Kidney (tissue), 14 donors: Measurements from ENCODE around the gene LYRM1. TPM values are rescaled to one million over a fixed set of nuclear protein-coding genes. Genes with fewer than 3 reads are reported as not detected.
"Not testable (repeated sequence)": the region's sequence is repeated elsewhere in the genome, so short reads cannot be mapped to it uniquely, and the experiment has no call there.

ENCODE experiments used
- DNase-seq, 5 donors: peaks; one replicate each; pipeline ENCODE4 v3.0.0-alpha.2; 2013 to 2020
- FAIRE-seq: peaks from 2 replicates; lab custom pipeline; 2012; peaks lifted over from hg19 to GRCh38; lab: Jason Lieb, UNC
- H3K27ac ChIP-seq, 2 donors: one replicate each; pipeline ENCODE4 v1.7.0; 2013; ENCODE audit warnings: low read depth in 2 of 2, low read length in 2 of 2, inconsistent platforms in 1 of 2
- H3K27me3 ChIP-seq: one replicate; pipeline ENCODE4 v1.7.1; 2013; ENCODE audit warnings: low read length, inconsistent platforms; ENCODE audit not compliant: control insufficient read depth, insufficient read depth
- H3K36me3 ChIP-seq, 3 donors: one replicate each; pipeline versions ENCODE4 v1.7.0 to v1.7.1; 2013; ENCODE audit warnings: low read length in 3 of 3, control low read depth in 1 of 3, inconsistent platforms in 1 of 3; ENCODE audit not compliant: insufficient read depth in 3 of 3, control insufficient read depth in 2 of 3
- H3K4me1 ChIP-seq, 3 donors: one replicate each; pipeline versions ENCODE4 v1.7.0 to v1.7.1; 2013; ENCODE audit warnings: low read length in 3 of 3, inconsistent platforms in 1 of 3, low read depth in 1 of 3; ENCODE audit not compliant: control insufficient read depth in 2 of 3, insufficient read depth in 2 of 3
- H3K4me3 ChIP-seq, 3 donors: one replicate each; pipeline versions ENCODE4 v1.7.0 to v1.8.1; 2013; ENCODE audit warnings: low read length in 3 of 3, control low read depth in 1 of 3, inconsistent platforms in 1 of 3
- H3K9ac ChIP-seq, 3 donors: one replicate each; pipeline versions ENCODE4 v1.7.0 to v1.7.1; 2013; ENCODE audit warnings: low read length in 3 of 3, control low read depth in 1 of 3, inconsistent platforms in 1 of 3
- H3K9me3 ChIP-seq, 3 donors: one replicate each; pipeline versions ENCODE4 v1.7.0 to v1.7.1; 2013; ENCODE audit warnings: low read length in 3 of 3, control low read depth in 1 of 3, inconsistent platforms in 1 of 3; ENCODE audit not compliant: control insufficient read depth in 2 of 3, insufficient read depth in 1 of 3
- CTCF ChIP-seq: IDR thresholded peaks from 3 replicates; pipeline ENCODE4 v1.5.1; 2012; ENCODE audit warnings: mild to moderate bottlenecking, moderate library complexity, borderline replicate concordance; ENCODE audit not compliant: insufficient read depth; ENCODE audit errors: extremely low read depth
- intact Hi-C: fragments of 100-400 bp; cut with DNase I; formaldehyde crosslinking; loops from one replicate; pipeline ENCODE4 v1.11.1; 2022
- polyA plus RNA-seq: library from polyadenylated mRNA; stranded (reverse); fragments of 350-450 nt; fragmentation: Illumina TruSeq; extraction: RNeasy Lipid Tissue Mini Kit (QIAGEN cat#74804); gene quantifications from one replicate; pipeline ENCODE4 v1.2.3, GENCODE V29; 2014; ENCODE audit warnings: low read depth, low replicate concordance; ENCODE audit not compliant: insufficient read depth
- total RNA-seq: library from RNA; stranded (reverse); fragmentation: NEBNext Ultra II Directional; extraction: Animal tissue kit (Norgen Biotek cat#: 25700); gene quantifications from one replicate; pipeline ENCODE4 v1.2.1, GENCODE V29; 2021
- donor health status: control.
- donor health status: control.
- donor health status: control.
- donor health status: control.
- donor health status: control.
- donor health status: DM: yes; HTN: yes; CAD: no.
- donor health status: Normal renal cell carcinoma (clear cell type).

LYRM1 gene
- total and polyA plus RNA-seq, 2 donors from 2014 or later, result 31.7 to 61.5 TPM

DNA sequence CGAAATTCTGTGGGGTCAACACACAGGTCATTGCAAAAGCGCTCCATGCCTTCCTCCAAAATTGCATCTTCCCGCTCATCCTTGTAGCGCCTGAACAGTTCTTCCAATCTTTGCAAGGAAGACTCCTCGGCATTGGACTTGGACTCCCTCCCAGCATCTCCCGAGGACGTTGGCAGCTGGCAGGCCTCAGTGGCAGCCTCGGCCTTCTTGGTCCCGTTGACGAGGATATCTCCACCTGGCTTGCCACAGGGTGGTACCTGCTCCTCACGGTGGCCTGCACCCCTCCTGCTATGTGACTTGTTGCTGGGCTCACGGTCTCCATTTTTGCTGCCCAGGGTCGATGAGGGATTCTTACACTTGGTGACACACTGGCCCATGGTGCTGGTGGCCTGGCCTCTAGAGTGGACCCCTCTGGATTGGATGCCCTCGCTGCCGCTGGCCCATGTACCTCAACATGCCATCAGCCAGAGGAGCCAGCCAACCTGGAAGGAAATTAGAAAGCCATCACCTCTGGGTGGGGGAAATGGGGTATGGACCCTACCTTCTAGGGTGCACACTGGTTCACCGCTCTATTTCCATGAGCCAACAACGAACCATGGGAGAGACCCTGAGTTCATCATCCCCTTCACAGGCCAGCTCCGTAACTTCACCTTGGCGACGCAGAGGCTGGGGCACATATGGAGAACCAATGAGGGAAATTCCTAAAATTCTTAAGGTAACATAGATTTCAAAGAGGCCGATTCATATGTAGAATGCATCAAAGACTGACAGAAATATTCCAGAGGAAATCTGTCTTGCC, 38.2 kb upstream of the LYRM1 start:
- H3K9ac ChIP-seq, result no peak overlapping the region
- H3K9me3 ChIP-seq, result no peaks in the 10 kb centered on the region
- FAIRE-seq (no peak), DNase-seq (no peak)
- no peak overlapping the region for H3K4me3 ChIP-seq
- peaks cover 0 to 9% (median 6%) of the 10 kb centered on the region in 3 donors for H3K36me3 ChIP-seq
- H3K27ac ChIP-seq, result no peak overlapping the region
- intact Hi-C loops, result no loop called here
- H3K4me1 ChIP-seq, result peaks cover 0 to 16% (median 13%) of the 10 kb centered on the region in 3 donors
- H3K27me3 ChIP-seq, result no peaks in the 10 kb centered on the region
- TF ChIP-seq CTCF, result no peak

- H3K4me3 ChIP-seq, DNase-seq, intact Hi-C loops, H3K27ac ChIP-seq, FAIRE-seq, H3K36me3 ChIP-seq, H3K27me3 ChIP-seq, H3K9ac ChIP-seq, H3K9me3 ChIP-seq: not testable (repeated sequence)
- peaks cover 0 to 26% (median 13%) of the 10 kb centered on the region in 3 donors for H3K4me1 ChIP-seq
These were observed 36.2 kb upstream of the LYRM1 start for GRCh38 chr16:20864376-20864775.

GRCh38 chr16:20865420-20866131, 35.0 kb upstream of the LYRM1 start:
- DNase-seq, result no peak
- no peak overlapping the region for H3K9ac ChIP-seq
- H3K9me3 ChIP-seq, result no peaks in the 10 kb centered on the region
- TF ChIP-seq CTCF, result no peak
- peaks cover 0 to 31% (median 23%) of the 10 kb centered on the region in 3 donors for H3K4me1 ChIP-seq
- peaks cover 0 to 6% (median 4%) of the 10 kb centered on the region in 3 donors for H3K36me3 ChIP-seq
- no peaks in the 10 kb centered on the region for H3K27me3 ChIP-seq
- H3K4me3 ChIP-seq, result no peak overlapping the region
- no peak for FAIRE-seq
- H3K27ac ChIP-seq, result no peak overlapping the region
- intact Hi-C loops, result no loop called here

DNA sequence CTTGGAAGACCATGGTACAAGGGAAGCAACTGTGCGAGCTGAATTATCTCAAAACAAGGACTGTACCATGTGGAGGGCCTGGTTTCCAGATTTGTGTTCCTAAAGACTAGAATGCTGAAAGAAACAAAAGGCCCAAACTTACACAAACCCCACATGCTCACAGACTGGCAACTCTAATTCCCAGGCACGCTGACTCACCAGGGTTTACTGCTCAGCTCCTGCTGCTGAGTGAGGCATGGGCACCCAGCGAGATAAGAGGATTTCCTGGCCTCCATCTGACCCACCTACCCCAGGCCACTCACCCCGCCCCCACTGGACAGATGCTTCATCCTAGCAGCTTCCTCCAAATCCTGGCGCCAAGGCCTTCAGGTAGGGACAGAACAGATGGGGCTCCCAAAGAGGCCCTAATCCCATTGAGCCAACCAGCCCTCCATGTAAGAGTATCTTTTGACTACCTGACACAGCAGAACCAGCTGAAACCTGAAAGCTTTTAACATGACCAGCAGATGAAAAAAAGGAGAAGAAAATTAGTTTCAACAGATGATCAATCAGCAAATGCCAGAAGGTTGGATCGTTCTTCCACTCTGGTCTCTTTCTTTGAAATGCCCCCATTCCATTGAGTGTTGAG, 34.3 kb upstream of the LYRM1 start:
- Histone ChIP-seq H3K4me3 (no peak overlapping the region), H3K9me3 (no peaks in the 10 kb centered on the region), H3K27me3 (no peaks in the 10 kb centered on the region), H3K9ac (no peak overlapping the region), H3K27ac (no peak overlapping the region), H3K4me1 (peaks cover 0 to 29% (median 28%) of the 10 kb centered on the region in 3 donors), H3K36me3 (peaks cover 0 to 6% (median 4%) of the 10 kb centered on the region in 3 donors)
- DNase-seq, result peak in 1 of 5 donors; percentile 74
- no peak for TF ChIP-seq CTCF
- no peak for FAIRE-seq
- intact Hi-C loops, result no loop called here
